CD4-positive, alpha-beta T cell treated with Interferon gamma for 1 hour (primary cell): ENCODE measurements around the gene KRT6B.
"Not testable (repeated sequence)": the region's sequence is repeated elsewhere in the genome, so short reads cannot be mapped to it uniquely, and the experiment has no call there.

Source experiments
- DNase-seq: peaks from one replicate; pipeline ENCODE4 v3.0.0-alpha.2; 2020

The KRT6B gene

GRCh38 chr12:52464897-52465296, 13.0 kb upstream of the KRT6B start:
- DNase-seq: no peak

- DNase-seq: no peak
Measured at GRCh38 chr12:52461693-52462092, 9.7 kb upstream of the KRT6B start.

GRCh38 chr12:52458861-52459260, 6.9 kb upstream of the KRT6B start:
- DNase-seq: no peak

GRCh38 chr12:52455821-52456220, 3.9 kb upstream of the KRT6B start:
- DNase-seq: no peak

- DNase-seq: no peak
Measured at GRCh38 chr12:52454411-52455201, 2.7 kb upstream of the KRT6B start.

GRCh38 chr12:52448228-52448627, 3.7 kb downstream of the KRT6B start:
- no peak for DNase-seq

GRCh38 chr12:52447196-52447595, 4.8 kb downstream of the KRT6B start:
- DNase-seq: not testable (repeated sequence)

- DNase-seq: no peak
Measured at GRCh38 chr12:52446367-52447045, 5.4 kb downstream of the KRT6B start.

GRCh38 chr12:52445876-52446275, 6.1 kb downstream of the KRT6B start:
- DNase-seq: no peak

- DNase-seq: no peak
Measured at GRCh38 chr12:52444647-52445595, 7.0 kb downstream of the KRT6B start.

GRCh38 chr12:52443966-52444365, 8.0 kb downstream of the KRT6B start:
- no peak for DNase-seq

- DNase-seq: no peak
Measured at GRCh38 chr12:52442600-52443061, 9.3 kb downstream of the KRT6B start.

GRCh38 chr12:52441320-52441911, 10.5 kb downstream of the KRT6B start:
- no peak for DNase-seq

- DNase-seq: no peak
Measured at GRCh38 chr12:52440821-52441319, 11.1 kb downstream of the KRT6B start.

- DNase-seq: no peak
Measured at GRCh38 chr12:52439845-52440244, 12.1 kb downstream of the KRT6B start.

- no peak for DNase-seq
Measured at GRCh38 chr12:52439420-52439819, 12.5 kb downstream of the KRT6B start.

GRCh38 chr12:52438305-52439301, 13.3 kb downstream of the KRT6B start:
- DNase-seq: no peak

- no peak for DNase-seq
Measured at GRCh38 chr12:52437508-52437907, 14.4 kb downstream of the KRT6B start.

- DNase-seq: no peak
Measured at GRCh38 chr12:52436828-52437474, 15.0 kb downstream of the KRT6B start.

- no peak for DNase-seq
Measured at GRCh38 chr12:52436000-52436827, 15.7 kb downstream of the KRT6B start.
